ENCODE results near the gene AQP1. TPM values are rescaled to one million over a fixed set of nuclear protein-coding genes. Genes with fewer than 3 reads are reported as not detected.

Gene AQP1
- polyA plus RNA-seq, 1 experiment: 3.9 TPM

DNA sequence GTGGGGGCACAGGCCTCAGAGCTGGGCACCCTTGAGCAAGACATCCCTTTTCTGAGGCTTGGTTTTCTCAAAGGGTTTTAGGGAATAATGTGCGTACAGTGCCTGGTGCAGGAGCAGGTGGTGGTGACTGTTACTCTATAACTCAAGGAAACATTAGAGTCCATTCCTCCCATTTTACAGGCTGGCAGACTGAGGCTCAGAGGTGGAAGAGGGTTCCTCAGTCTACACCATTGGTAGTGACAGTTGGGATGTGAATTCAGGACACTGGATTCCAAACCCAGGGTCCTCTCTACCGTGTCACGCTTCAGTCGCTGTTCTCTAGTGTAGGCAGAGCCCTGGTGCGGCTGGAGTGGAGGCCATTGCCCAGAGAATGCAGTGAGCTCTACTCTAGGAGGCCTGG is 40.0 kb upstream of the AQP1 start:
- CTCF ChIA-PET: interaction anchor here (1.3 kb wide), 1 partner anchor 14 kb away, joined by 3 read pairs; no protein-coding TSS in a partner anchor

GRCh38 chr7:30873207-30873606 is 38.4 kb upstream of the AQP1 start:
- Histone ChIP-seq H3K4me3 (ENCODE audit: low read depth, low read length) (no peak overlapping the region), H3K36me3 (ENCODE audit: control insufficient read depth, insufficient read depth, low read length) (peaks cover 3% of the 10 kb centered on the region; the same call in 1 of the 2 replicates), H3K27me3 (ENCODE audit: control insufficient read depth, insufficient read depth, low read length) (no peaks in the 10 kb centered on the region)
- DNase-seq (ENCODE audit: low read depth): no peak
- no peak for TF ChIP-seq CTCF (IDR thresholded peaks at IDR 0.05; ENCODE audit: insufficient read depth, low read depth, low read length)
- POLR2A ChIA-PET: no interaction called here
- CTCF ChIA-PET: interaction anchor here (1.0 to 1.3 kb wide), 4 partner anchors 9 to 65 kb away, joined by 3 to 4 read pairs (median 3); no protein-coding TSS in a partner anchor

More for the DNA sequence above, 40.0 kb upstream of the AQP1 start:
- DNase-seq (ENCODE audit: low read depth): no peak
- Histone ChIP-seq H3K36me3 (ENCODE audit: control insufficient read depth, insufficient read depth, low read length) (peaks cover 3% of the 10 kb centered on the region; the same call in 1 of the 2 replicates), H3K27me3 (ENCODE audit: control insufficient read depth, insufficient read depth, low read length) (peaks cover 1% of the 10 kb centered on the region), H3K4me3 (ENCODE audit: low read depth, low read length) (no peak overlapping the region)
- no peak for TF ChIP-seq CTCF (IDR thresholded peaks at IDR 0.05; ENCODE audit: insufficient read depth, low read depth, low read length)
- POLR2A ChIA-PET: no interaction called here

GRCh38 chr7:30873656-30874055 is 38.0 kb upstream of the AQP1 start:
- no peak overlapping the region for H3K4me3 ChIP-seq (ENCODE audit: low read depth, low read length)
- peaks cover 3% of the 10 kb centered on the region; the same call in 1 of the 2 replicates for H3K36me3 ChIP-seq (ENCODE audit: control insufficient read depth, insufficient read depth, low read length)
- TF ChIP-seq CTCF (IDR thresholded peaks at IDR 0.05; ENCODE audit: insufficient read depth, low read depth, low read length): no peak
- H3K27me3 ChIP-seq (ENCODE audit: control insufficient read depth, insufficient read depth, low read length): no peaks in the 10 kb centered on the region
- DNase-seq (ENCODE audit: low read depth): no peak
- CTCF ChIA-PET: interaction anchor here (1.0 to 1.3 kb wide), 3 partner anchors 10 to 65 kb away, joined by 3 to 4 read pairs (median 3); no protein-coding TSS in a partner anchor
- POLR2A ChIA-PET: no interaction called here

- ChIA-PET CTCF (interaction anchor here (0.9 to 1.4 kb wide), 2 partner anchors 11 to 74 kb away, joined by 3 read pairs; no protein-coding TSS in a partner anchor), POLR2A (no interaction called here)
- Histone ChIP-seq H3K4me3 (ENCODE audit: low read depth, low read length) (no peak overlapping the region), H3K27me3 (ENCODE audit: control insufficient read depth, insufficient read depth, low read length) (no peaks in the 10 kb centered on the region), H3K36me3 (ENCODE audit: control insufficient read depth, insufficient read depth, low read length) (peaks cover 3% of the 10 kb centered on the region; the same call in 1 of the 2 replicates)
- no peak for DNase-seq (ENCODE audit: low read depth)
- no peak for TF ChIP-seq CTCF (IDR thresholded peaks at IDR 0.05; ENCODE audit: insufficient read depth, low read depth, low read length)
Measured at GRCh38 chr7:30874656-30875302, 36.9 kb upstream of the AQP1 start.

DNA sequence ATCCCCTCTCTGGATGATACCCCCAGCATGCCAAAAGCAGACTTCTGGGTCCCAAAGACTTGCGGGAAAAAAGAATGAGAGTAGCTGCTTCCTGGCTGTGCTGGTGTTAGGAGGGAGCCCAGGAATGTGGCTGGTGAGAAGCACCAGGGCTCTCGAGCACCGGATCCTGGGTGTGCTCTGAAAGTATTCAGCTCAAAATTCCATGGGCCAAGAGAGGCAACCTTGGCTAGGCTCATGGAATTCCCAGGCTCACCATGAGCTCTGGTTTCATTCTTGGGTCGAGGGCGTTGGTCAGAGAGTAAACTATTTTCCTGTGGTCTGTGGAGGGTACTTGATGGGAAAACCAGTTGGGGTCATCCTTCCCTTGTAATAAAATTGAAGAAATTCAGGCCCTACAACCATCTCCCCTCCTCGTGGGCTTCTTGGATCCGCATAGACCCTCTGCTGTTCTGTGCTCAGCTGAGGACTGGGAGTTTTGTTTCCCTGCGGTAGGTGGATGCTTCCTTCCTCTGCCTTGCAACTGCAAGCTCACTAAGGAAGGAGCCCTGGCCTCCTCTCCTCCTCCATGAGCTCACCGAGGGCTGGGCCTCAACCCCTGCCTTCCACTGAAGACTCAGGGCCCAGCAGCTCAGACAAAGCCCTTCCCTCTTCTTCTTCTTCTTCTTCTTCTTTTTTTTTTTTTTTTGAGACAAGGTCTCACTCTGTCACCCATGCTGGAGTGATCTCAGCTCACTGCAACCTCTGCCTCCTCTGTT is 34.5 kb upstream of the AQP1 start:
- Histone ChIP-seq H3K27me3 (ENCODE audit: control insufficient read depth, insufficient read depth, low read length) (no peaks in the 10 kb centered on the region), H3K4me3 (ENCODE audit: low read depth, low read length) (no peak overlapping the region), H3K36me3 (ENCODE audit: control insufficient read depth, insufficient read depth, low read length) (peaks cover 3% of the 10 kb centered on the region; the same call in 1 of the 2 replicates)
- CTCF ChIA-PET: interaction anchor here (0.8 kb wide), 1 partner anchor 14 kb away, joined by 3 read pairs; no protein-coding TSS in a partner anchor
- POLR2A ChIA-PET: interaction anchor here (0.6 kb wide), 1 partner anchor 9 kb away, joined by 3 read pairs; no protein-coding TSS in a partner anchor
- DNase-seq (ENCODE audit: low read depth): no peak
- TF ChIP-seq CTCF (IDR thresholded peaks at IDR 0.05; ENCODE audit: insufficient read depth, low read depth, low read length): no peak
